K562 (cell line): ENCODE data around the gene SCO1. TPM values are rescaled to one million over a fixed set of nuclear protein-coding genes. Genes with fewer than 3 reads are reported as not detected.

Experiments used
- ATAC-seq: fragments of 200-7000 bp; cut with Tn5 transposase; 3 replicates; pipeline ENCODE4 v1.9.1; 2020; ENCODE audit warnings: moderate library complexity
- BruUV-seq: library from RNA; stranded (reverse); fragments of 400-500 nt; replicated peaks from 2 replicates; lab custom pipeline; 2021; lab: Mats Ljungman, UMichigan
- CTCF ChIA-PET: fragments of 300-600 bp; formaldehyde crosslinking; extraction: SDS; loops from one replicate; lab custom pipeline; 2021; ENCODE audit warnings: low intra/inter-chr PET ratio; lab: Yijun Ruan, JAX
- POLR2A ChIA-PET: fragments of 300-600, 350-650 bp; sonication (Branson Sonifier 250); formaldehyde crosslinking; extraction: SDS; loops from one replicate; lab custom pipeline; 2021; ENCODE audit warnings: antibody characterized with exemption, inconsistent platforms; lab: Yijun Ruan, JAX
- DNase-seq, 4 experiments: peaks; one replicate each; pipeline versions ENCODE4 v3.0.0 to v3.0.0-alpha.2; 2011 to 2018; ENCODE audit warnings: low spot score in 3 of 4, mixed read lengths in 3 of 4; ENCODE audit errors: extremely low read depth in 1 of 4
- FAIRE-seq: peaks from 2 replicates; lab custom pipeline; 2011; peaks lifted over from hg19 to GRCh38; lab: Jason Lieb, UNC
- H2AFZ ChIP-seq: 2 replicates; pipeline ENCODE4 v1.6.0; 2011; ENCODE audit warnings: low read depth, low read length, control low read depth, inconsistent platforms
- H3K27ac ChIP-seq: fragments of 200-600 bp; 3 replicates; pipeline ENCODE4 v1.8.0; 2011; ENCODE audit warnings: low read depth, mild to moderate bottlenecking, control low read depth, inconsistent platforms, low read length, moderate library complexity, mixed read lengths; ENCODE audit errors: extremely low read depth
- H3K27me3 ChIP-seq, 2 experiments: fragments of 300-600 bp in 1 of 2; 2 replicates in 1 of 2; 3 replicates in 1 of 2; pipeline versions ENCODE4 v1.6.0 to v1.8.0; 2011; ENCODE audit warnings: inconsistent platforms in 2 of 2, low read length in 2 of 2, mild to moderate bottlenecking in 1 of 2, mixed read lengths in 1 of 2, moderate library complexity in 1 of 2; ENCODE audit not compliant: control insufficient read depth in 2 of 2, insufficient read depth in 2 of 2
- H3K36me3 ChIP-seq: fragments of 300-600 bp; 3 replicates; pipeline ENCODE4 v1.8.0; 2011; ENCODE audit warnings: mild to moderate bottlenecking, low read length, inconsistent platforms; ENCODE audit not compliant: control insufficient read depth, insufficient read depth
- H3K4me1 ChIP-seq, 2 experiments: fragments of 200-600 bp in 1 of 2; replicated peaks in 1 of 2; 2 replicates in 1 of 2; 3 replicates in 1 of 2; pipeline versions ENCODE4 v1.5.1 to v1.8.0; 2011; ENCODE audit warnings: inconsistent platforms in 2 of 2, low read length in 2 of 2, mild to moderate bottlenecking in 1 of 2, mixed read lengths in 1 of 2, moderate library complexity in 1 of 2; ENCODE audit not compliant: control insufficient read depth in 2 of 2, insufficient read depth in 2 of 2
- H3K4me2 ChIP-seq: 2 replicates; pipeline ENCODE4 v1.6.1; 2011; ENCODE audit warnings: low read length, control low read depth, inconsistent platforms, mixed read lengths; ENCODE audit not compliant: insufficient read depth
- H3K4me3 ChIP-seq: fragments of 200-600 bp; sonication (generic), shearing (Covaris generic); 2 replicates; pipeline ENCODE4 v1.5.1; 2016; ENCODE audit warnings: control low read depth, inconsistent platforms
- H3K79me2 ChIP-seq: fragments of 200-600 bp; 3 replicates; pipeline ENCODE4 v1.8.0; 2011; ENCODE audit warnings: low read length, inconsistent platforms; ENCODE audit not compliant: control insufficient read depth, insufficient read depth
- H3K9ac ChIP-seq, 2 experiments: 2 replicates each; pipeline versions ENCODE4 v1.6.0 to v1.6.1; 2011; ENCODE audit warnings: low read depth in 2 of 2, low read length in 2 of 2, control low read depth in 1 of 2, inconsistent platforms in 1 of 2, mild to moderate bottlenecking in 1 of 2, mixed read lengths in 1 of 2; ENCODE audit not compliant: insufficient read depth in 1 of 2
- H3K9me1 ChIP-seq: one replicate; pipeline ENCODE4 v1.6.0; 2011; ENCODE audit warnings: inconsistent platforms, mild to moderate bottlenecking, low read length, moderate library complexity; ENCODE audit not compliant: control insufficient read depth, insufficient read depth
- H3K9me3 ChIP-seq: replicated peaks from 2 replicates; pipeline ENCODE4 v1.5.1; 2011; ENCODE audit warnings: low read depth, low read length, inconsistent platforms; ENCODE audit not compliant: control insufficient read depth, insufficient read depth
- H4K20me1 ChIP-seq: replicated peaks from 2 replicates; pipeline ENCODE4 v1.6.1; 2011; ENCODE audit warnings: low read length, inconsistent platforms, mixed read lengths; ENCODE audit not compliant: control insufficient read depth, insufficient read depth
- ARID2 ChIP-seq: fragments of 450-650 bp; IDR thresholded peaks from 2 replicates; pipeline ENCODE4 v1.6.1; 2017; ENCODE audit warnings: antibody characterized with exemption, mild to moderate bottlenecking
- ATF1 ChIP-seq, 2 experiments: fragments of 450-650 bp in 1 of 2; IDR thresholded peaks; 2 replicates each; pipeline ENCODE4 v1.6.1; 2016; ENCODE audit warnings: missing compliant biosample characterization in 1 of 2, missing genetic modification characterization in 1 of 2
- ATF2 ChIP-seq: sonication (generic); formaldehyde crosslinking; IDR thresholded peaks from 2 replicates; pipeline ENCODE4 v1.8.1; 2022; ENCODE audit warnings: missing genetic modification reagents
- E2F6 ChIP-seq, 2 experiments: IDR thresholded peaks; 2 replicates each; pipeline ENCODE4 v1.6.1; 2011; ENCODE audit warnings: borderline replicate concordance in 1 of 2, control low read depth in 1 of 2, low read depth in 1 of 2, low read length in 1 of 2, mild to moderate bottlenecking in 1 of 2, mixed read lengths in 1 of 2, moderate library complexity in 1 of 2; ENCODE audit not compliant: insufficient read depth in 1 of 2, insufficient read length in 1 of 2, poor library complexity in 1 of 2, severe bottlenecking in 1 of 2; ENCODE audit errors: extremely low read depth in 1 of 2
- EHMT2 ChIP-seq: fragments of 450-650 bp; IDR thresholded peaks from 2 replicates; pipeline ENCODE4 v1.6.1; 2018; ENCODE audit warnings: antibody characterized with exemption
- FUS ChIP-seq: fragments of 200-400 bp; formaldehyde crosslinking; optimal IDR thresholded peaks from 2 replicates; pipeline ENCODE3; 2017; ENCODE audit warnings: low read depth, low read length
- GTF2E2 ChIP-seq: fragments of 200-800 bp; sonication (Bioruptor generic); IDR thresholded peaks from 2 replicates; pipeline ENCODE4 v1.6.1; 2016; ENCODE audit warnings: missing genetic modification characterization, missing compliant biosample characterization
- HNRNPH1 ChIP-seq: fragments of 200-400 bp; formaldehyde crosslinking; optimal IDR thresholded peaks from 2 replicates; pipeline ENCODE3; 2017; ENCODE audit warnings: low read depth, mild to moderate bottlenecking, low read length, moderate library complexity
- KHSRP ChIP-seq: fragments of 450-650 bp; IDR thresholded peaks from 2 replicates; pipeline ENCODE4 v1.6.1; 2017
- NFRKB ChIP-seq: fragments of 450-650 bp; IDR thresholded peaks from 2 replicates; pipeline ENCODE4 v1.6.1; 2016; ENCODE audit warnings: low read depth
- PHF8 ChIP-seq: fragments of 200-600 bp; sonication (generic); IDR thresholded peaks from 2 replicates; pipeline ENCODE4 v1.6.1; 2012; ENCODE audit warnings: mixed run types, mild to moderate bottlenecking, inconsistent platforms, low read length, moderate library complexity, borderline replicate concordance
- RBM25 ChIP-seq: fragments of 200-400 bp; formaldehyde crosslinking; IDR thresholded peaks from 2 replicates; pipeline ENCODE4 v1.6.1; 2018; ENCODE audit warnings: low read length, low read depth, moderate library complexity; ENCODE audit not compliant: severe bottlenecking
- TBP ChIP-seq: optimal IDR thresholded peaks from 2 replicates; pipeline ENCODE3; 2011; ENCODE audit warnings: low read depth, low read length, improper control_type of control experiment
- XRCC5 ChIP-seq: fragments of 200-400 bp; formaldehyde crosslinking; IDR thresholded peaks from 2 replicates; pipeline ENCODE4 v1.6.1; 2017; ENCODE audit warnings: low read depth, mild to moderate bottlenecking, low read length
- whole genome bisulfite sequencing: fragments of 100-300 bp; shearing (Covaris generic); methylation state at CpG from one replicate; pipeline ENCODE4 v1.1.6; 2016; ENCODE audit warnings: low coverage, mixed read lengths; ENCODE audit not compliant: insufficient coverage; ENCODE audit errors: missing lambda C conversion rate; 5-methylcytosine and 5-hydroxymethylcytosine counted together
- in situ Hi-C: fragments of 300-500 bp; cut with MboI; formaldehyde crosslinking; loops from 4 replicates; pipeline ENCODE4 v1.15.0; 2018; ENCODE audit warnings: inconsistent platforms, mixed read lengths
- intact Hi-C: fragments of 100-400 bp; cut with micrococcal nuclease; formaldehyde crosslinking; loops from 2 replicates; pipeline ENCODE4 v1.14.2; 2022
- polyA plus RNA-seq, 8 experiments: library from polyadenylated mRNA; depleted of rRNA in 4 of 8; stranded (reverse) in 5 of 8; unstranded in 3 of 8; fragments of >200 nt; fragmentation: Nextera tagmentation in 2 of 8; fragmentation: Illumina TruSeq in 1 of 8; extraction: Ambion mirVana in 2 of 8; extraction: Trizol in 1 of 8; gene quantifications; 2 replicates each; pipeline versions ENCODE4 v1.2.1 to v1.2.3, GENCODE V29; 2011 to 2014; ENCODE audit warnings: inconsistent platforms in 1 of 8, missing spikeins in 1 of 8
- total RNA-seq, 7 experiments: library from RNA; depleted of rRNA in 6 of 7; stranded (reverse); fragments of >200 nt in 6 of 7; fragmentation: Illumina TruSeq in 2 of 7; extraction: Trizol in 2 of 7; gene quantifications; 2 replicates each; pipeline versions ENCODE4 v1.2.1 to v1.2.3, GENCODE V29; 2011 to 2021; ENCODE audit warnings: low replicate concordance in 1 of 7

The SCO1 gene
- total and polyA plus RNA-seq, 9 of the 15 experiments (the other 6 are each of a cell fraction or from before 2014, with no cell fraction given), result 7.1 to 40.9 (median 22.1) TPM

GRCh38 chr17:10624969-10625368, 72.4 kb downstream of the SCO1 start (continued):
- TF ChIP-seq ATF2 (CRISPR knock-in tag) (no peak), ARID2 (no peak), PHF8 (no peak), KHSRP (no peak), TBP (no peak)

- H3K9me1 ChIP-seq, result no peaks in the 10 kb centered on the region
- in situ Hi-C loops (no loop called here), intact Hi-C loops (no loop called here)
- BruUV-seq, result no TSS peak
- POLR2A ChIA-PET, result interaction anchor here (0.5 kb wide), 1 partner anchor 1040 kb away, joined by 3 read pairs; no protein-coding TSS in a partner anchor
- H3K4me1 ChIP-seq, result no peaks in the 10 kb centered on the region; a peak in 1 of 5 replicates
- FAIRE-seq (no peak), ATAC-seq (no peak), DNase-seq (no peak)
- H3K27me3 ChIP-seq, result peaks cover 0 to 32% of the 10 kb centered on the region in 2 experiments; a peak in 4 of 5 replicates
- no peaks in the 10 kb centered on the region for H3K9me3 ChIP-seq
- no peaks in the 10 kb centered on the region for H3K79me2 ChIP-seq
- TF ChIP-seq FUS, result no peak
- no peak for TF ChIP-seq EHMT2
- TF ChIP-seq ATF1 (CRISPR knock-in tag; IDR thresholded peaks at IDR 0.05), result no peak
- TF ChIP-seq ATF1 (tag; IDR thresholded peaks at IDR 0.05), result no peak
- no peak for TF ChIP-seq GTF2E2 (tag)
- TF ChIP-seq XRCC5, result no peak
- TF ChIP-seq RBM25, result no peak
- TF ChIP-seq HNRNPH1, result no peak
- TF ChIP-seq E2F6 (IDR thresholded peaks at IDR 0.05; ENCODE audit: borderline replicate concordance in 1 of 2, extremely low read depth in 1 of 2, insufficient read depth in 1 of 2, insufficient read length in 1 of 2, low read depth in 1 of 2, low read length in 1 of 2, poor library complexity in 1 of 2, severe bottlenecking in 1 of 2), result no peak
- no peak for TF ChIP-seq NFRKB
- no peak overlapping the region for H3K9ac ChIP-seq
- CTCF ChIA-PET, result no interaction called here
- H3K4me3 ChIP-seq, result no peak overlapping the region
- WGBS, result 6% methylated on average over 2 of the region's 10 CpGs
- 0 out of 2 replicates have a peak, but pooled peaks cover 3% of the 10 kb centered on the region for H4K20me1 ChIP-seq
- no peak overlapping the region for H2AFZ ChIP-seq
- no peak overlapping the region for H3K4me2 ChIP-seq
- H3K36me3 ChIP-seq, result no peaks in the 10 kb centered on the region
- H3K27ac ChIP-seq, result no peak overlapping the region
Observed at GRCh38 chr17:10623737-10624338, 73.5 kb downstream of the SCO1 start.
